HG02943 (cell line): Measurements from ENCODE around the gene LAMA4.
"Not testable (repeated sequence)": the region's sequence is repeated elsewhere in the genome, so short reads cannot be mapped to it uniquely, and the experiment has no call there.

Experiments
- ATAC-seq: cut with Tn5 transposase; IDR thresholded peaks from one replicate; pipeline ENCODE4 v1.9.1; 2021; ENCODE audit warnings: mild to moderate bottlenecking, low read depth, moderate library complexity; ENCODE audit not compliant: unreplicated experiment

LAMA4 gene

GRCh38 chr6:112113431-112113830, 140.9 kb downstream of the LAMA4 start:
- no peak for ATAC-seq

- no peak for ATAC-seq
Observed at GRCh38 chr6:112109262-112109661, 145.1 kb downstream of the LAMA4 start.

GRCh38 chr6:112106562-112106961, 147.8 kb downstream of the LAMA4 start:
- no peak for ATAC-seq

GRCh38 chr6:112106026-112106425, 148.3 kb downstream of the LAMA4 start:
- not testable (repeated sequence) for ATAC-seq

DNA sequence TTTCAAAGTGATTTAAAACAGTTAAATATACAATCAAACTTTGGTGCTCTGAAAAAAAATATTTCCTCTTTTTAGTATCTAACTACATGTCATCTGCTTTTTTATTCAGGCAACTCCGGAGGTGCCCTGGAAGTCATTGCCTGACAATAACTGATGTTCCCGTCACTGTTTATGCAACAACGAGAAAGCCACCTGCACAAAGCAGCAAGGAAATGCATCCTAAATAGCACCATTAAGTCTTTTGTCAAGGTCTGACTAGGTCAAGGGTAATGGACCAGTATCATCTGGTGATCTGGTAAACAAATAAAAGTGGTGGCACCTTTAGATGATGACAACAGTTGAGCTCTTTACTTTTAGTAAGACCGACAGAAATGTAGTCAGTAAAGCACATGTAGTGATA, 153.8 kb downstream of the LAMA4 start:
- ATAC-seq = no peak

GRCh38 chr6:112096901-112097300, 157.5 kb downstream of the LAMA4 start:
- ATAC-seq = no peak

GRCh38 chr6:112087916-112088315, 166.5 kb downstream of the LAMA4 start:
- no peak for ATAC-seq

DNA sequence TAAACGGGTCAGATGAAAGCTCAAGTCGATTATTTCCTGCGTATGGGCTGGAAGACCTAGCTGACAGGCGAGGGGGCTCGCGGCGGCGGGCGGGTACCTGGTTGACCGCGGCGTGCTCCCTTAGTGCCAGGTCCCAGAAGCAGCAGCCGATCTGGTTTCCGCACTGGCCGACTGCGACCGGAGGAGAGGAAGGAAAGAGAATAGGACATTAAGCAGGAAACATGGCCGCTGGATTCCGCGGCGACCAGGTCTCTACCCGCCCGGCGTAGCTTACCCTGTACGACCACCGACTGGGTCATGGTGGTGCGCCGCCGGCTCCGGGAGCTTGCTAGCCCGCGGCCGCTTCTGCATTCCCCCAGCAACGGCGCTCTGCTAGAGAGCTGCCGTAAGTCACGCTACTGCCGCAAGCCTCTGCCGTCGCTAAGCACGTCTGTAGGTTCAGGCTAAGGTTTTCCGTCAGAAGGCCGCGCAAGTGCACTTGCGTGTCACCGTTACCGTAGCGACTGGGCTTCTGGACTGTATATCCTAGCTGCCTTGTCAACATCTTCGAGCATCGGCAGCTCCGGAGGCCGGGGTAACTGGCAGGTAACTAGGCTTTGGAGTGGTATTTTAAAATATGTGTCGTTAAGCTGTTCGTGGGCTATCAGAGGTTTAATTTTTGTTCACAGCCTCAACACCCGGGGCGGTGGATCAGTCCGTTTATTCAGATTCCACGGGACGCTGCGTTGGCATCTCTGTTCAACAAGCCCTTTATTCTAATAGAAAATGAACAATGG, 167.0 kb downstream of the LAMA4 start, which contains the start of the genes FAM229B and TUBE1:
TSS of gene FAM229B (plus strand) at position 456 of the 776 bp plus-strand sequence. CDS start 11,693 bp downstream, outside the sequence.
TSS of gene TUBE1 (minus strand) at position 347 of the 776 bp plus-strand sequence. CDS start at position 299, 48 bp downstream.
- peak; percentile 98 for ATAC-seq

- peak; percentile 32 for ATAC-seq
Observed at GRCh38 chr6:112086744-112087135, 167.6 kb downstream of the LAMA4 start.

DNA sequence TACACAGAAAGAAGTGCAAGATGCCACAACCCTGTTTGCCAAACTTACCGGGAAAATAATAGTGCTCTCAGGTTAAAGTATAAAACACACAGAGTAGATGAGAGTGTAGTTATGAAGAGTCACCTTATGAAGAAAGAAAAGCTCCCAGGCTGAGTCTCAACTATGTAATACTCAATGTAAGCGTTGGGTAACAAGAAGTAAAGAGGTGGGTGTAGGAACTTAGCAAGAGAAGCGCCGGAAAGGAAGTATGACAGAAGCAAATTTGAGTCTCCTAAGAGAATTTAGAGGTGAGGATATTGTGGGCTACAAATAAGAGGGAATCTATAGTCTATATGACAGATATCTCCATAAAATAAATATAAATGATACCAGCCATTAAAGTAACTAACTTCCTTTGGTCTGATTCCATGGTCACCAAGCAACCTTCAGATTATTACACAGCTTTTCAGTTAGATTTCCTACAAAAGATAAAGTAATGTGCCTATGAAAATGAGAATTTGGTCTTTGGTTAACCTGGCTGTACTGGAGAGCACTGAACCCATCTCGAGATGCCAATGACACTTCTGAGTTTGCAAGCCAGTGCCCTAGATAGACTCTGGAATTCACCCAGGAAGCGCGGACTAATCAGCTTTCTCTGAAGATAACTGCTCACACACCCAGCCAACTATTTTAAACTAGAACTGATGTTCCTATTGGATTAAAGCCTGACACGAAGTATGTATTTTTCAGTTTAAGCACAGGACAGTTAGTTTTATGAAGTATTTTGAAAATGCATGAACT, 168.9 kb downstream of the LAMA4 start:
- ATAC-seq = no peak

GRCh38 chr6:112081569-112081968, 172.8 kb downstream of the LAMA4 start:
- ATAC-seq = no peak

- ATAC-seq = no peak
Observed at GRCh38 chr6:112066606-112067005, 187.8 kb downstream of the LAMA4 start.

- no peak for ATAC-seq
Observed at GRCh38 chr6:112065426-112065986, 188.9 kb downstream of the LAMA4 start.

DNA sequence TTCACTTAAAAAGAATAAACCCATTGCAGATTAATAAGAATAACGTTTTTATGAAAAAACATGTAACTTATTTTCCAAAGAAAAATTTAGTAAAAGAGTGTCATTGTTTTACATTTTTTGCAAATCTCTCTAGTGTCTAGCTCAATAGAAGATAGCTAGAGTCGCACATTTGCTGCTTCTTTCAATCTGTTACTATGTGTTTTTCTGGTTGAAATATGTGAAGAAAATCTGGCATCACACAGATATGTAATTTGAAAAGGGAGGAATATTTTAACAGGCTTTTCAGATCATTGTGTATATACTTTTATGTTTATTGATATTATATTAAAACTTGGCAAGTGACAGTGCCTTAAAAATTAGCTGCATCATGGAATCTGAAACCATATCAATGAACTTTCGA, 191.4 kb downstream of the LAMA4 start:
- ATAC-seq = no peak

GRCh38 chr6:112061605-112062004, 192.8 kb downstream of the LAMA4 start:
- no peak for ATAC-seq
